HG02588 (cell line): Measurements from ENCODE around the gene CHD1.

Experiments used
- ATAC-seq: cut with Tn5 transposase; IDR thresholded peaks from one replicate; pipeline ENCODE4 v1.9.1; 2021; ENCODE audit warnings: mild to moderate bottlenecking, moderate library complexity; ENCODE audit not compliant: unreplicated experiment

Gene CHD1

DNA sequence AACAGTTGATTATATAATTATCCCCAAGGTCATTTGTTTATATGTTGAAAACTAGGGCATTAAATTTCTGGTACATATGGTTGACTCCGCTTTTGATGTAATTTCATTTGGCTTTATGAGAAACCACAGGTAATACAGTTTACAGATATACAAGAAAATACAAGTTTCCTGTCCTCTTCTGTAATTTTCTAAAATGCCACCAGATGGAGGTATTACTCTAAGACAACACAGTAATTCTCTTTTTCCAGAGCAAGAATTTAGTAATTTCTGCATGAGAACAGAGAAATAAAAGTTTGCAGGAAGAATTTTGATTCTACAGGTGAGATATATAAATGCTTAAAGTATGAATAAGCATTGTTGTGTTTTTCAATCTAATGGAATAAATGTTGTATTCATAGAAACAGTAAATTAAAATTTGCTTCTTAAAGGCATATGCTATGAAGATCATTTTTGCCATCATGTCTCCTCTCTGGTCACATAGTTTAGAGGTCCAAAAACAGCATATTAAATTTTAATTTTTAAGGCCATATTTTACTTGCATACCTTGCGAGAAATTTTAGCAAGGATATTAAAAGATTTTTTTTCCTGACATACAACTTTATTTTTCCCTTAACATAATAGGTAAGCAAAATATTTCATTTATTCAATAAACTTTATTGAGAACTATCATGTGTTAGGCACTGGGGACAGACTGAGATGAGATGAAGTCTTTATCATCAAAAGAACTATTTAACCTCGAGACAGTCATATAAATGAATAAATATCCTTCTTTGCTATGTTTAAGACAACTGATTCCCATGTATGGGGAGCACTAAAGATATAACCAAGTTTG lies 22.7 kb downstream of the CHD1 start:
- ATAC-seq, result no peak

DNA sequence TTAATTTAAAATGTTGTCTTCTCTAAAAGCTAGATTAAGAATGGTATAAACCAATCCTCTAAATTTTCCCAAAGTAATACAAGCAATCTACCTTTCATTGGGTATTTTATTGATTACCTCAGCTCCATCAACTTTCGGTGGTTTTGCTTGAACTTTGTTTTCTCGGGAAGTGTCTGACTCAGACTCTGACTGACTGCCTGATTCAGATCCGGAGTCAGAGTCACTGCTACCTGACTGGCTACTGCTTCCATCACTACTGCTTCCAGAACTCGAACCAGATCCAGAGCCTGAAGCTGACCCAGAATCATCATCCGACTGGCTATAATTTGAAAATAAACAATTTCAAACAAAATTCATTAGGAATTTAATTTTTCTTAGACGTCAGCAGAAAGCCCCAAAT lies 24.0 kb downstream of the CHD1 start:
- ATAC-seq, result no peak

DNA sequence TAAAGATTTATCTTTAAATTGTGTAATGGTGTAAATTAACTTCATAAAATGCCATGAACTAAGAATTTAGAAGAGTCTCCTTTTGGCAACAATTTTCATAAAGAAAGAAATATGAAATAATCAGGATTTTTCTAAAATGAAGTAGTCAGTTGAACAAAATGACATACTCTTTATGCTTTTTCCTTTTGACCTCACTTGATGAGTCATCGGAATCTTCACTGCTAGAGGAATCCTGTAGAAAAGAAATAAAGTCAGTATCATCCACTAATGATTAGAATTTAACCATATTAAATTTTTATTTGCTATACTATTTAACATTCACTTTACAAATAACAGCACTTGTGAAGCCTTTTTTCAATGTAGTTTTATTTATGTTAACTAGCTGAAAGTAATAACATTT lies 26.1 kb downstream of the CHD1 start:
- no peak for ATAC-seq

DNA sequence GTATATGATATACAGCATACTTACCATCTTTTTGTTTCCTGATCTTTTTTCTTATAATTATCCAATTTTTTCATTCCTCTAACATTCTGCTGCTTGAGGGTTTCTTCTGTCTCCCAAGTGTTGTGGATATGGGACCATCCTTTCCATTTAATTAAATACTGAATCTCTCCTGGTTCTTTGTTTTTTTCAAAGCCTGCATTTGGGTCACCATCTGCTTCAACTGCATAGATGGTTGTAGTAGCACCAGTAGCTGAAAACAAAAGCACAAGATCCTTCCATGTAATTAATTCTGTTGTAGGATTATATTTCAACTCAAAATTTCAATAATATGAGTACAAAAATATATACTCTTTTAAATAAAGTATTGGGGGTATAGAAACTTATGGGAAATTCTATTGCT lies 29.4 kb downstream of the CHD1 start:
- no peak for ATAC-seq

DNA sequence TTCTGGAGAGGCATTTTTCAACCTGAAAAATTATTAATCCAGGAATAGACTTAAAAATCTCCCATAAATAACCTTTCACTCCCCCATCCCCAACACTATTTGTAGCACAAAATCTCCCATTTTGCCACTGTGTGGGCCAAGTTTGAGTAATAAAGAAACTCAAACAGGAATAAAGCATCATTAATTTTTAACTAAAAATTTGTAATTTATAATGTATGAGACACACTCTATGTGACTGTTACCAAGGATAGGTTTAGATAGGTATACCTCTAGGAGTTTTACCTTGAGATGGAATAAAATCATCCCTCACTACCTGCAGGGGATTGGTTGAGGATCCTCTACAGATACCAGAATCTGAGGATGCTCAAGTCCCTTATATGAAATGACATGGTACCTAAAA lies 30.1 kb downstream of the CHD1 start:
- ATAC-seq, result no peak

DNA sequence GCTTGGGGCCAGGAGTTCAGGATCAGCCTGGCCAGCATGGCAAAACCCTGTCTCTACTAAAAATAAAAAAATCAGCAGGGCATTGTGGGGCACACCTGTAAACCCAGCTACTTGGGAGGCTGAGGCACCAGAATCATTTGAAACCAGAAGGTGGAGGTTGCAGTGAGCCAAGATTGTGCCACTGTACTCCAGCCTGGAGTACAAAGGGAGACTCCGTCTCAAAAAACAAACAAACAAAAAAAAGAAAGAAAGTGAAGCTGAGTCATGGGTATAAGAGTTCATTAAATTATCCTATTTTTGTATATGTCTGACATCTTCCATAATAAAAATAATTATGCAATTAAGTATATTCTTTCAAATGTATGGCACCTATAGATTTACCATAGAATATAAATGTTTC lies 37.2 kb downstream of the CHD1 start:
- no peak for ATAC-seq

DNA sequence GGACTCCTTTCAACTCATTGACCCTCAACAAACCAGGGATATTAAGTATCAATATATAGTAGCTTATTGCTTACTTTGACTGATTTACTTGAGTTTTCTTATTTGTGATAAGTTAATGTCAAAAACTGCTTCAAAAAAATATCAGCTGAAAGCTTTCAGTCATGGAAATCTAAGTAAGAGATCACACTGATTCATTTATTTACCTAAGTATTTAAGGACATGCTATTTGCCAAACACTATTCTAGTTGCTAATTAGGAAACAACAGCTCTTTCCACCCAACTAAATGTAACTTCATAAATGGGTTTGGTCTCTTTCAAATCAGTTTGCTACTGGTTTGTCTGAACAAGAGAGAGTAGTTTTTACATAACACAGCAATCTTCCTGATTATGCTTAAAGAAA lies 48.2 kb downstream of the CHD1 start:
- no peak for ATAC-seq

DNA sequence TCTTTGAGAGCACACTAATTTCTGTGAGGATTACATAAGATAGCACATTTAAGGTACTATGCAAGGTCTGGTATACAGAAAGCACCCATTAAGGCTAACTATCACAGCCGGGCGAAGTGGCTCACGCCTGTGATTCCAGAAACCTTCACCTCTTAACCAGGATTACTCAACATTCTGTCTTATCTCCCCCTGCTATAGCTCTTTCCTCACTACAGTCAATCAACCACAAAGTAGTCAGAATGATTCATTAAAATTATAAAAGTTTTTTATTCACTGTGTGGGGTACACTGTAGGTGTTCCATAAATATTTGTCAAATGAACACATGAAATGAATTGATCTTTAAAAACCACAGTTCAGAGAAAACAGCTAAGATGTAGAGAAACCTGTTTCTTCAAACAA lies 48.7 kb downstream of the CHD1 start:
- no peak for ATAC-seq

DNA sequence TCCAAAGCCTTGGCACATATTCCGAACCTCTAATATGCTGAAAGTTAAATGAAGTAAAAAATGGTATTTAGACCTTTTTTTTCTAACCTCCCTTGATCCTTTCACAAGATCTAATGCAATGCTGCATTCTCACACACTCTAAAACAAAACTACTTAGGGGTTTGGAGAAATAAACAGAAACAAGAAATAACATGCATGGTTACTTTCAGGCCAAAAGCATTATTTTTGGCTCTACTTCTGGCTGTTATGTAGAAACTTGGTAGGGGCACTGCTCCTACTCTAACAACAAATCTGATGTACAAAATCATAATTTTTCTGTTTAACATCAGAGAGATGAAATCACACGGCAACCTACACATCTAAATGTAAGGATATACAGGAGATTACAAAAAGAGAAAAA lies 51.2 kb downstream of the CHD1 start:
- ATAC-seq, result no peak

DNA sequence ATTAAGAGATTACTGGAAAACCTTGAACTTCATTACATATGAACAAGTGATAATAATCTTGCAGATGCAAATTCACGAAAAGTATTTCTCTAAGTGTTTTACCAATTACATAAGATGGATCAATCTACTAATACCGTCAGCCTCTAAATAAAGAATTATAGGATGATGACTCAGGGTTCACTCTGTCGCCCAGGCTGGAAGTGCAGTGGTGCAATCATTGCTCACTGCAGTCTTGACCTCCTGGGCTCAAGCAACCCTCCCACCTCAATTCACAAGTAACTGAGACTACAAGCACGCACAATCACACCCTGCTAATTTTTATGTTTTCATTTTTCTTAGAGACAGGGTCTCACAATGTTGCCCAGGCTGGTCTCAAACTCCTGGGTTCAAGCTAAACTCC lies 56.1 kb downstream of the CHD1 start:
- ATAC-seq, result no peak

DNA sequence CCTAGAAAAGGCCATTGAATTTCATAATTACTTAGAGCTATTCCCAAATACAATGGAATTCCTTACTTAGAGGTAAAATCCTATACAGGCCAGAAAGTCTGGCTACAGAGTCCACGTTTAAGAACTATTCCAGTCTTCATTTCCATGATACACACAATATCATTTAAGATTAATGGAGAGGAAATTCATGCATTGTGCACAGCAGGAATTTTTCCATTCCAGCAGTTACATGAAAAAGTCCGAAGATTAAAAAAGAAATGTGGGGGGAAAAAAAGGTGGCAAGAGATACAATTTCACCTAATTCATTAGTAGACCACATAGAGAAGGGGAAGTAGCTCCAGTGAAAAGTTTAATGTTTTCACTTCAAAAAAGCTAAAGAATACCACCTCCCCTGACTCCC lies 63.1 kb downstream of the CHD1 start:
- no peak for ATAC-seq

DNA sequence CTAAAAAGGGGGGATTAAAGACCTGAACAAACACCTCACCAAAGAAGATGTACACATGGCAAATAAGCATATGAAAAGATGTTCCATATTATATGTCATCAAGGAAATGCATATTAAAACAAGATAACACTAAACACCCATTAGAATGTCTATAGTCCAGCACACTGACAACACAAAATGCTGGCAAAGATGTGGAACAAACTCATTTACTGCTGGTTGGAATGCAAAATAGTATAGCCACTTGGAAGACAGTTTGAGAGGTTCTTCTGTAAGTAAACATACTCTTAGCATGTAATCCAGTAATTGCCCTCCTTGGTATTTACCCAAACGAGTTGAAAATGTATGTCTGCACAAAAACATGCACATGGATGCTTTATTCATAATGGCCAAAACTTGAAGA lies 81.8 kb downstream of the CHD1 start:
- no peak for ATAC-seq

DNA sequence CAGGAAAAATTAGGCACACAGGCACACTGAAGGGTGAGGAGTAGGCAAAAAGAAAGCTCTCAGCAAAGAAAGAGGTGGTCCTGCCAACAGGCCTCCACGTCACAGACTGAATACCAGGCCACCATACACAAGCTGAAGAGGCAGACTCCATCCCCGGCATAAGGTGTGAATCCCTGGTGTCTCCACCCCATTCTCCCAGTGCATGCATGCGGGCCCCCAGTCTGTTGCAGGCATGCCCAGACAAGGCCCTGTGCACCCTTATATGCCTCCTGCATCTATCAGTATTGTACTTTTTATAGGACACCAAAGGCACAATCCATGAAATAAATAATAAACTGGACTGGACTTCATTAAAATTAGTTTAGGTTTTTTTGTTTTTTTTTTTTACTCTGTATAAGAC lies 82.3 kb downstream of the CHD1 start:
- no peak for ATAC-seq

DNA sequence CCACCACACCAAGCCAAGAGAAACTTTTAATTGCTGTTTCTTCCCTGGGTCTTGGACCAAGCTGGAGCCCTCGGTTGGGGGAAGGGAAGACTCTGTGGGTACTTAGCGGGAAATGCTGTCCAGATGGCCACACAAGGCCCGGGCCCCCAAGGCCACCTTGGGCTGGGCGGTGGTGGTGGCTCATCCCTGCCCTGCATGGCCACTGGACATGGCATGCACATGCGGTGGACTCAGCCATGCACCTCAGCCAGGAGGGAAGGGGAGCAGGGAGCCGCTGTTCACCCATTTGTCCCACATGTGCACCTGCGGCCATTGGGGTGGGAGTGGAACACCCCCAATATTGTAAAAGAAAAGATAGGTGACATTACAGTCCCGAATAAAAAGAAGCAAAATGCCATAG lies 82.9 kb downstream of the CHD1 start:
- no peak for ATAC-seq

DNA sequence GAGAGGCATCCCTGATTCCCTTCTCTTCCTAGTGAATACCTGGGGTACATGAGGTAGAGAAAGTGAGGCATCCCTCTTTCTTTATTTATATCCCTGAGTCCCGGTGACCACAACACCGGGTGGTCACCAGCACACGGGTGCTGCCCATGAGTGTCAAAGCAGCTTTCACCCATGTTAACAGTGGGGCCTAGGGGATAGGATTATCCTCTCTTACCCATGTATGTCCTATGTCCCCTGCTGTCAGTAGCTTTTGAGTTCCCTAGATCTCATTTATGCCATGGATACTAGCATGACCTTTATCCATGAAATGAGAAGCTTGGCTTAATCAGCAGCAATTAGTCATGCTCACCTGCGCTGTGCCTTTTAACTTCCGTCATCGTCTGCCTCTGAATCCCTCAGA lies 83.9 kb downstream of the CHD1 start:
- ATAC-seq, result no peak

DNA sequence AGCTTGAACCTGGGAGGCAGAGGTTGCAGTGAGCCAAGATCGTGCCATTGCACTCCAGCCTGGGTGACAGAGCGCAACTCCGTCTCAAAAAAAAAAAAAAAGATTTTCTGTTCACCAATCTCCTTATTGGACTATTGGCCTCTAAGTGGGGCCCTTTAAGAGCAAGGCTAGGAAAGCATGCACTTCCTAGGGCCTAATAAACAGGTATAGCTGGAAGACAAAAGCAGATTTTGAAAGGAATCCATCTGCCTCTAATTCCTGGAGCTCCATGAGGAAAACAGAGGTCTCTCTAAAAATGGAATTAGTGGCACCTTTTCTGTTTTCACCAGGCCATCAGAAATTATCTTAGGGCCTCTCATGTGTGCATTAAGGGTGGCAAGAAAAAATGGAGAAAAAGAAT lies 85.3 kb downstream of the CHD1 start:
- ATAC-seq, result no peak

DNA sequence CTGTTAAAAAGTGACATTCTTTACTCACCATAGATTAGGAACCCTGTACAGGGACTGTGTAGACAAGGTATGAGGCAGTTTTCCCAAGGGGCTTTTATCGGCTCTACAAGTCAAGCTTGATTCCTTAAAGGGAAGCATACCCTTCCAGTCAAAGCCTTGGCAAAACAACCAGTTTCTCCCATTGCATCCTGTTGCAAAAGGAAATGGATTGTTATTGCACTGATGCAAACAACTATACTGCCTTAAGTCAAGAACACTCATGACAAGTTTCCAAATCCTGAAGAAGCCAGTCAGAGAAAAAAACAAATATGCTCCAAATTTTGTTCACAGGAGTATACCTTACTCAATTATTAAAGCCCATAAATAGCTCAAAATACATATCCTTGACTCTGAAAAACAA lies 87.9 kb downstream of the CHD1 start:
- ATAC-seq, result no peak

DNA sequence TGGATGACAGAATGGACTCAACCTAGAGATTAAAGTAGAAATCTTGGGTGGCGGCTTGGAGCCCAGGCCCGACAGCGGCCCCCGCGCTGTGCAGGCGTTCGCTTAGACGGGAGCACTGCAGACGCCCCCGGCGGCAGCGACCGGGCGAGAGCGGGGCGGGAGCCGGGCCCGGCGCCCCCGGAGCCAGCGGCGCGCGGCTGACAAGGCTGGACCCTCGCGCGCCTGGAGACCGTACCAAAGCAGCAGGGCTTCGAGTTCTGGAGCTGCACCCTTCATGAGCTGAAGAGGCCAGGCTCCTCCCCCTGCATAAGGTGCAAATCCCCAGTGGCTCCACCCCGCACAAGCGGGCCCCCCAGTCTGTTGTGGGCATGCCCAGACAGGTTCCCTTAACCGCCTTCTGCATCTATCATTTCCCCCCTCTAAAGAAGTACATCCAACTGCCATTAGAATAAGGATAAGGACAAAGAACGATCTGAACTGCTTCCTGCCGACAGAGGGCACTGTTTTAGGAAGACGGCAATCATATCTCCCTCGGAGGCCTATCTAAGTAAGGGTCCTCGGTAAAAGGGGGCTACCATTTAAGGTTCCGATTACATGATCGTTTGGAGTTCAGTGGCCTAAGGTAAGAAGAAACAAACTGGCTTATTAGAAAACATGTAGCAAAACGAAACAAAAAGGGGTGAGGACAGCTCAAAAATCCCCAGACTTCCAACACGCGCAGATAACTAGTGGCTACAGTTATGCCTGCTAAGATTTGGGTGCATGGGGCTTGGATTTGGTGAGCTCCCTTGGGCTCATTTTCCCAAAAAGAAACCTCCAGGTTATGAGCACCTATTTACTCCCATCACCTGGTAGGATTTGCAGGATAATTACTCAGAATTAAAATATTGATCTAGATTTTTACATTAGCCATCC lies 89.1 kb downstream of the CHD1 start:
- ATAC-seq, result peak; percentile 68

DNA sequence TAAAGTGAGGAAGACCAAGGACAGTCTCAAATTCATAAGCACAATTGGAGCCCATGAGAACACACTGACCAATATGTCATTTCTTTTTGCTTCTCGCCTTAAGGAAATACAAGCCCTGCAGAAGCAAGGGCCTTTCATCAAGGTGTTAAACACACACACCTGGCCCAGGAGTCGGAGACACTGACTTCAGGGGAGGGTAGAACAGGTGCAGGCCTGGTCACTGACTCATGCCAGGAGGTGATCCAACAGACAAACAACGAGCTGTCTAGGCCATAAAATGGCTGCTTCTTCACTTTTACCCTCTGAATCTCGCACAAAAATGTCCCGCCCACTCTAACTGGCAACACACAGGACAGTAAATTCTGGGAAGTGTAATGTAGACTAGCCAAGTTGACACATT lies 92.6 kb downstream of the CHD1 start:
- no peak for ATAC-seq

DNA sequence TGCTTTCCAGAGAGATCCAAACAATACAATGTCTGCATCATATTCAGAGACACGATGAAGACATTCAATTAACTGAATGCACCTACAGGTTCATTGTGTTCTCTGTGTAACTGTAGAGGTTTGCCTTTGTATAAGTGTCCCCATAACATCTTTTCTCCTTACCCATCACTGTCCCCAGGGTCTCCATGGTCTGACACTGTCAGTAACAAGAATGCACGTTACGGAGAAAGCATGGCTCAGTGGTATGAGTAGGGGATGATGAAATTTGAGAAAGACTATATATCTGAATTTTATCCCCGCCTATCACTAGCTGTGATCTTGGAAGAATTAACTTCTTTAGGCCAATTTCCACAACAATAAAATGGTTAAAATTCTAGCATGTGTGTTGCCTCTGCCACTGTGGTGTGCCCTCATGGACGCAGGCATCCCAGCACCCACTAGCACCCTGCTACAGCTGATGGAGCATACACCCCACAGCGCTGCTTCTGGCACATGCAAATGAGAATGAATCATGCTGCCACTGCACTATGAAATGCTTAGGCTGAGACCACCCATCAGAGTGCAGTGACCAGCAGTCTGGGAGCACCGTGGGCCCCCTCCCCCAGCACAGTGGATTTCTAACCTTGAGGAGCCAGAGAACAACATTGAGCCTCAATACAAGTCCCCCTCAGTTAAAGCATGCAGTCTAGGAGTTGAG lies 101.1 kb downstream of the CHD1 start:
- no peak for ATAC-seq

DNA sequence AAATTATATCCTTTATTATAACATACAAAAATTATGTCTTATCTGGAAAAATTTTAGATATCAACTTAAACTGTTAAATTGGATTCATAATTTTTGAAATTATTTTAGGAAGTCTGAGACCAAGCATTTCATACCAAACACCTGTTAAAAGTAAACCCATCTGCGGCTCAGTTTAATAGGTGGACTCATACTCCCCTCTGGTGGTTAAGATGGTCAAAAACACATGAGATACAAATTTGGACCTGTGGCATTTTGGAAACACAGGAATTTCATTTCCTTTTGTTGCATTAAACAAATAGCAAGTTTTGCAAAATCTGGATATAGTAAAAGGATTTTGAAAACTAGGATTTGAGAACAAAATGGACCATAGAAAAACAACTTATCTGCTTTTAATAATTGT lies 101.6 kb downstream of the CHD1 start:
- ATAC-seq, result no peak
